GM06990 (cell line): ENCODE results near the gene UBE2L5.
"Not testable (repeated sequence)": the region's sequence is repeated elsewhere in the genome, so short reads cannot be mapped to it uniquely, and the experiment has no call there.

Source experiments
- DNase-seq: peaks from one replicate; pipeline ENCODE4 v3.0.0-alpha.2; 2011; ENCODE audit not compliant: insufficient read length; ENCODE audit errors: extremely low read depth
- H3K27me3 ChIP-seq: replicated peaks from 2 replicates; pipeline ENCODE4 v1.6.0; 2011; ENCODE audit warnings: low read length; ENCODE audit not compliant: control insufficient read depth, insufficient read depth
- H3K36me3 ChIP-seq: 2 replicates; pipeline ENCODE4 v1.5.1; 2011; ENCODE audit warnings: low read length; ENCODE audit not compliant: control insufficient read depth, insufficient read depth
- H3K4me3 ChIP-seq: replicated peaks from 2 replicates; pipeline ENCODE4 v1.5.1; 2011; ENCODE audit warnings: low read depth, mild to moderate bottlenecking, control low read depth, low read length
- TF ChIP-seq, protein P1 (sequence below): IDR thresholded peaks from 2 replicates; pipeline ENCODE4 v1.5.1; 2011; ENCODE audit warnings: low read length, control low read depth, mild to moderate bottlenecking, inconsistent platforms; ENCODE audit not compliant: insufficient read depth, poor library complexity, severe bottlenecking

The UBE2L5 gene

DNA sequence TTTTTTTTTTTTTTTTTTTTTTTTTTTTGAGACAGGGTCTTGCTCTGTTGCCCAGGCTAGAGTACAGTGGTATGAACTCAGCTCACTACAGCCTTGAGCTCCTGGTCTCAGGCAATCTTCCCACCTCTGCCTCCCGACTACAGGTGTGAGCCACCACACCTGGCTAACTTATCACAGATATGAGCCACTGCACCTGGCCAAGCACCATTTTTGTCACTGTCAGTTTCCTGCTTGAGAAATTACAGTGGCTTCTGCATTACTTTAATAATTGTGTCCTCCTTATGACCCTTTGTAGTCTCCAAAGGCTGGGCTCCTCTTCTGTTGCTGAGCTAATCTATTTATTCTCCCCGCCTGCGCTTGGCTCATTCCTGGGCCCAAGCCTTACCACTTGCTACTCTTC, 16.0 kb downstream of the UBE2L5 start:
- Histone ChIP-seq H3K36me3 (no peaks in the 10 kb centered on the region), H3K27me3 (no peaks in the 10 kb centered on the region), H3K4me3 (no peak overlapping the region)
- no peak for DNase-seq
- TF ChIP-seq, protein P1, sequence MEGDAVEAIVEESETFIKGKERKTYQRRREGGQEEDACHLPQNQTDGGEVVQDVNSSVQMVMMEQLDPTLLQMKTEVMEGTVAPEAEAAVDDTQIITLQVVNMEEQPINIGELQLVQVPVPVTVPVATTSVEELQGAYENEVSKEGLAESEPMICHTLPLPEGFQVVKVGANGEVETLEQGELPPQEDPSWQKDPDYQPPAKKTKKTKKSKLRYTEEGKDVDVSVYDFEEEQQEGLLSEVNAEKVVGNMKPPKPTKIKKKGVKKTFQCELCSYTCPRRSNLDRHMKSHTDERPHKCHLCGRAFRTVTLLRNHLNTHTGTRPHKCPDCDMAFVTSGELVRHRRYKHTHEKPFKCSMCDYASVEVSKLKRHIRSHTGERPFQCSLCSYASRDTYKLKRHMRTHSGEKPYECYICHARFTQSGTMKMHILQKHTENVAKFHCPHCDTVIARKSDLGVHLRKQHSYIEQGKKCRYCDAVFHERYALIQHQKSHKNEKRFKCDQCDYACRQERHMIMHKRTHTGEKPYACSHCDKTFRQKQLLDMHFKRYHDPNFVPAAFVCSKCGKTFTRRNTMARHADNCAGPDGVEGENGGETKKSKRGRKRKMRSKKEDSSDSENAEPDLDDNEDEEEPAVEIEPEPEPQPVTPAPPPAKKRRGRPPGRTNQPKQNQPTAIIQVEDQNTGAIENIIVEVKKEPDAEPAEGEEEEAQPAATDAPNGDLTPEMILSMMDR, result no peak

DNA sequence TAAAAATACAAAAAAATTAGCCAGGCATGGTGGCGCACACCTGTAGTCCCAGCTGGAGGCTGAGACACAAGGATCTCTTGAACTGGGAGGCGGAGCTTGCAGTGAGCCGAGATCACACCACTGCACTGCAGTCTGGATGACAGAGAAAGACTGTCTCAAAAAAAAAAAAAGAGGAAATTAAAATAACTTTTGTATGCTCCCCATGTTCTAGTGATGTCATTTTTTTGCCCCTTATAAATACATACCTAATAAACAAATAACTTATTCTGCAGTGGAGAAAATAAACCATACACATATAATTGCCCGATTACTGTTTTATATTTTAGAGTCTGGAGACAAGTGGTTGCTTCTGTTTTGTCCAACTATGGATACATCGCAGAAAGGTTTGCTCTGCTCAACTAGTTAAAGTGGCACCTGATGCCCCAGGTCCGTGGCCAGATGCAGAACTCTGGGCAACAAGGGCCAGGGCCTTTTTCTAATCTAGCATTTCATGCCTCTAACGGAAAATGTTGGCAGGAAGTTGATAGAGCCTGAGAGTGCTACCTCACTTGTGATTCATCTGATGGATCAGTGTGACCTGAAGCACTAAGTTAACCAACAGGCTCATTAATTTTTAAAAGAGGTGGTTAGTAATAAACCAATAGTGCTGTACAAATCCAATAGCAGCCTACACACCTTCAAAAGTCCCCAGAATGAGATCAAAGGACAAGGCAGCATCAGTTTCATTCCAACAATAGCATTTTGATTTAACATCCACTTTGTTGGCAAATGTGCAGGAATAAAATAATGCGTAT, 18.8 kb downstream of the UBE2L5 start:
- Histone ChIP-seq H3K4me3 (no peak overlapping the region), H3K36me3 (no peaks in the 10 kb centered on the region), H3K27me3 (no peaks in the 10 kb centered on the region)
- TF ChIP-seq, protein P1, result no peak
- DNase-seq, result peak; percentile 41

DNA sequence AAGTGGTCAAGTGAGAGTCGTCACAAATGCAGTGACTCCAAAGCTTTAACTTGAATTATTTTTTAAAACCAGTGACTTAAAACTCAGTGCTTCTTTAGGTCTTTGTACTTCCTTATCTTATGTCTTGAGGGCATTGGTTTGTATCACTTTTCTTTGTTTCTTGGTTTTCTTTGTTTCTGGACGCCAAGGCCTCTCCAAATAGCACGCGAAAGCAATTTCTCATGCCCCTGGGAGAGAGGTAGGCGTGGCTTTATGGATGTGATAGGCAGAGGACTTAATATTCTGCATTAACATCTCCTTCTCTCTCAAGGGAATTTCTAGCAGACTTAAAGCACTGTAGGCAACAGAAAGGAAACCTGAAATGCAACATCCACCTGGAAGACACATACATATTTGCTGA, 20.6 kb downstream of the UBE2L5 start:
- no peak overlapping the region for H3K4me3 ChIP-seq
- no peaks in the 10 kb centered on the region for H3K36me3 ChIP-seq

DNA sequence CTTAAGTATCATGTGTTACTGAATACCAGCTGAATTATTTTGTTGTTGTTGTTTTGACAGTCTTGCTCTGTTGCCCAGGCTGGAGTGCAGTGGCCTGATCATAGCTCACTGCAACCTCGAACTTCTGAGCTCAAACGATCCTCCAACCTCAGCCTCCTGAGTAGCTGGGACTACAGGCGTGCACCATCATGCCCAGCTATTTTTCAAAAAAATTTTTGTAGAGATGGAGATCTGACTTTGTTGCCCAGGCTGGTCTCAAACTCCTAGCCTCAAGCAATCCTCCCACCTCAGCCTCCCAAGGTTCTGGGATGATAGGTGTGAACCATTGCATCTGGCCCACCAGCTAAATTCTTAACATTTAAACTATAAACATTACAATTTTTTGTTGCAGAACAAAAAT, 21.2 kb downstream of the UBE2L5 start:
- not testable (repeated sequence) for DNase-seq, H3K36me3 ChIP-seq, H3K4me3 ChIP-seq, H3K27me3 ChIP-seq

More for the DNA sequence above, 20.6 kb downstream of the UBE2L5 start:
- peak; percentile 43 for DNase-seq
- no peaks in the 10 kb centered on the region for H3K27me3 ChIP-seq
- TF ChIP-seq, protein P1, result no peak

DNA sequence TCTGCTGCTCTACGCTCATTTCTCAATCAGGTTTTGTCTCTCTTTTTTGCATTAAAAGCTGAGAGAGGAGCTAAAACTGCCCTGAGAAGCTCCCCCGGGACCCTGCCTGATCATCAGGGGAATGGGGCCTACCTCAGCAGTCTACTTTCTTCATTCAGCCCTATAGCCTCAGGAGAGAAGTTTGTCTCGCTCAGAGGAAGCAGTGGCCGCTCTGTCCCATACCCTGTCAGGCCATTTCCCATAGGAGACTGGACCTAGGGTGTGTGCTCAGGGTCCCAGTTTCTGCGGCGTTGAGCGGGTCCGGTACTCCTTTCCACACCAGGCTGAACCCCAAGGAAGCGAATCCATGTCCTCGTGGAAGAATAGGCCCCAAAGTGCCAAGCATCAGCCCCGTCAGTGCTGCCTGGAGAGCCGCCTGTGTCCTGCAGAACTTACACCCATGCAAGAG, 21.7 kb downstream of the UBE2L5 start:
- DNase-seq, result peak; percentile 75
- H3K36me3 ChIP-seq, result no peaks in the 10 kb centered on the region; the same call in 1 of the 2 replicates
- H3K4me3 ChIP-seq, result peak overlapping the region; percentile 19
- H3K27me3 ChIP-seq, result no peaks in the 10 kb centered on the region
- TF ChIP-seq, protein P1, result no peak

DNA sequence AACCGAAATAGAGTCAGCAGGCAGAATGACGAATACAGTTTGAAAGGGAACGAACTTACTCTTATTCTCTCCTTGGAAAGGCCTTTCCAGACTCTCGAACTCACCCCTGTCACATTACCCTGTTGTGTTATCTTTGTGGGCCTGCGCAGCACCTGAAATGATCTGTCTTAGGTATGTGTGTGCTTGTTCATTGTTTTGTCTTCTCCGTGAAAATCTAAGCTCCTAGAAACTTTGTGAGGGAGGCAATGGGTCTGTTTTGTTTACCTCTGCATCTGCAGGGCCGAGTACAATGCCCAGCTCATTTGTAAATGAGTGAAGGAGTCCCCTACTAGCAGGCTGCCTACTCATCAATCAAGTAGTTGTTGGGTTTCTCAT, 23.8 kb downstream of the UBE2L5 start:
- no peaks in the 10 kb centered on the region for H3K27me3 ChIP-seq
- H3K4me3 ChIP-seq, result peak overlapping the region; percentile 56
- no peaks in the 10 kb centered on the region; the same call in 1 of the 2 replicates for H3K36me3 ChIP-seq
- no peak for DNase-seq
- TF ChIP-seq, protein P1, result no peak
